PFSK-1 (cell line): ENCODE data around the gene KHDC4.

Source experiments
- POLR2AphosphoS5 ChIP-seq: IDR thresholded peaks from 2 replicates; pipeline ENCODE4 v1.6.1; 2012; ENCODE audit warnings: low read depth, mild to moderate bottlenecking, control low read depth, low read length, moderate library complexity
- SIN3A ChIP-seq: IDR thresholded peaks from 2 replicates; pipeline ENCODE4 v1.6.1; 2012; ENCODE audit warnings: mild to moderate bottlenecking, low read length, moderate library complexity, borderline replicate concordance; ENCODE audit not compliant: insufficient read depth
- TAF1 ChIP-seq: IDR thresholded peaks from 2 replicates; pipeline ENCODE4 v1.6.1; 2012; ENCODE audit warnings: low read length, control low read depth, borderline replicate concordance; ENCODE audit not compliant: insufficient read depth
- TF ChIP-seq, protein P1 (sequence below), 2 experiments: IDR thresholded peaks; 2 replicates each; pipeline versions ENCODE4 v1.6.1 to v1.8.0; 2011 to 2012; ENCODE audit warnings: low read depth in 2 of 2, low read length in 2 of 2, control low read depth in 1 of 2, inconsistent platforms in 1 of 2, mild to moderate bottlenecking in 1 of 2, moderate library complexity in 1 of 2; ENCODE audit not compliant: insufficient read depth in 1 of 2

DNA sequence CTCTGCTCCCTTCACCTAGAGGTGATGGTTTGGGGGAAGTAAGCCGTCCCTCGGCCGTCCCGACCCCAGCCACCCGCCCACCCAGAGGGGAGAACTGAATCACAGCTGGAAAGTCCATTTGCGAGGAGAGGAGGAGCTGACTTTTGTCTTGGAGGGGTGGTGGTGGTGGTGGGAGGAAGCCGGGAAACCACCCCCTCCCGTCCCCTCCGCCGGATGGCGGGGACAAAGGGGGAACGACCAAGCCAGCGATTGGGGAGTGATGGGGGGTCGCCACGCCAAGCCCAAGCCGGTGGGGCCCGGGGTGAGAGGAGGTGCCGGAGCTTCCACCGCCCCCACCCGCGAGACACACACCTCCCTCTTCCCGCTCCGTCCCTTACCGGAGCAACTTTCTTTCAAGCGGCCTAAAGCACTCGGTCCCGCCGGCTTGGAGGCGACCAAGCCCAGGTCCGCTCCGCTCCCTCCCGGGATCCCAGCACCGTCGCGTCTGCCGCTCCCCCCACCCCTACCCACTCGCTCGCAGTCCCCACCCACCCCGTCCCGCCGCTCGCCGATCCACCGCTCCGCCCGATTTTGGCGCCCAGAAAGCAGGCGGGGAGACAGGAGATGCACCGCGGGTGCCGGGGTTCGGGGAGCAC is 43.6 kb upstream of the KHDC4 start:
- TF ChIP-seq TAF1 (no peak), POLR2AphosphoS5 (no peak), SIN3A (no peak)
- TF ChIP-seq, protein P1, sequence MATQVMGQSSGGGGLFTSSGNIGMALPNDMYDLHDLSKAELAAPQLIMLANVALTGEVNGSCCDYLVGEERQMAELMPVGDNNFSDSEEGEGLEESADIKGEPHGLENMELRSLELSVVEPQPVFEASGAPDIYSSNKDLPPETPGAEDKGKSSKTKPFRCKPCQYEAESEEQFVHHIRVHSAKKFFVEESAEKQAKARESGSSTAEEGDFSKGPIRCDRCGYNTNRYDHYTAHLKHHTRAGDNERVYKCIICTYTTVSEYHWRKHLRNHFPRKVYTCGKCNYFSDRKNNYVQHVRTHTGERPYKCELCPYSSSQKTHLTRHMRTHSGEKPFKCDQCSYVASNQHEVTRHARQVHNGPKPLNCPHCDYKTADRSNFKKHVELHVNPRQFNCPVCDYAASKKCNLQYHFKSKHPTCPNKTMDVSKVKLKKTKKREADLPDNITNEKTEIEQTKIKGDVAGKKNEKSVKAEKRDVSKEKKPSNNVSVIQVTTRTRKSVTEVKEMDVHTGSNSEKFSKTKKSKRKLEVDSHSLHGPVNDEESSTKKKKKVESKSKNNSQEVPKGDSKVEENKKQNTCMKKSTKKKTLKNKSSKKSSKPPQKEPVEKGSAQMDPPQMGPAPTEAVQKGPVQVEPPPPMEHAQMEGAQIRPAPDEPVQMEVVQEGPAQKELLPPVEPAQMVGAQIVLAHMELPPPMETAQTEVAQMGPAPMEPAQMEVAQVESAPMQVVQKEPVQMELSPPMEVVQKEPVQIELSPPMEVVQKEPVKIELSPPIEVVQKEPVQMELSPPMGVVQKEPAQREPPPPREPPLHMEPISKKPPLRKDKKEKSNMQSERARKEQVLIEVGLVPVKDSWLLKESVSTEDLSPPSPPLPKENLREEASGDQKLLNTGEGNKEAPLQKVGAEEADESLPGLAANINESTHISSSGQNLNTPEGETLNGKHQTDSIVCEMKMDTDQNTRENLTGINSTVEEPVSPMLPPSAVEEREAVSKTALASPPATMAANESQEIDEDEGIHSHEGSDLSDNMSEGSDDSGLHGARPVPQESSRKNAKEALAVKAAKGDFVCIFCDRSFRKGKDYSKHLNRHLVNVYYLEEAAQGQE (IDR thresholded peaks at IDR 0.05; ENCODE audit: insufficient read depth in 1 of 2, low read depth in 2 of 2, low read length in 2 of 2) = no peak
